GM08714 (cell line): ENCODE data around the gene ARID1B.
"Not testable (repeated sequence)": the region's sequence is repeated elsewhere in the genome, so short reads cannot be mapped to it uniquely, and the experiment has no call there.

ENCODE experiments used
- H3K4me3 ChIP-seq: fragments of 200-500 bp; sonication (Bioruptor generic); 2 replicates; pipeline ENCODE4 v1.5.1; 2014; ENCODE audit warnings: mild to moderate bottlenecking, low read length, inconsistent platforms
- ZNF274 ChIP-seq: IDR thresholded peaks from 2 replicates; pipeline ENCODE4 v1.6.1; 2012; ENCODE audit warnings: mild to moderate bottlenecking, low read depth, low read length

The ARID1B gene

DNA sequence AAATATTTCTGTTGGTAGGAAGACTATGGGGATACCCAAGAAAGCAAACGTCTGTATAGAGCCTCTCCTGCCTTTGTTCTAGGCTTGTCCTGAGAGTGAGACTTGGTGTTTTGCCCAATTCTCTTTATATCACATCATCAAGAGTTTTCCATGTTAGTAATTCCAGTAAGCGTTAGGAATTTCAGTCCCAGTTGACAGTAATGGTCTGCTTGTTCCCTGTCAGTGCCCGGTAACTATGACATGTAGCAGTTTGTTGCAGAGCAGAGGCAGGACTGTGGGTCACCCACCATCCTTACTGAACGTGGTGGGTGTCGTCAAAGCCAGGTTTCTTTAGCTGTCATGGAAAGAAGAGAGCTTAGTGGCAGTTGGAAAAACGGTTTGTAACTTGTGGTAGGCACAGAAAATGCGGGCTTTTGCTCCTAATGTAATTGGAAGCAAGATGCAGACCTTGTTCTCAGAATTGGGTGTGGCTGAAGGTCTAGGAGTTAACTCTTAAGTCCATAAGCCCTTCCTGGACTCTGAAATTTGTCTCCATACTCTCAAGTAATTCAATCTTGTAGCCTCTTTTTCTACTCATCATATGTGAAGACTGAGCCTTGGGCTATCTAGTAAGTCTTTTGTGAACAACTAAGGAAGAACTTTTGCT lies 357.3 kb downstream of the ARID1B start:
- TF ChIP-seq ZNF274 = no peak
- no peak overlapping the region for H3K4me3 ChIP-seq

DNA sequence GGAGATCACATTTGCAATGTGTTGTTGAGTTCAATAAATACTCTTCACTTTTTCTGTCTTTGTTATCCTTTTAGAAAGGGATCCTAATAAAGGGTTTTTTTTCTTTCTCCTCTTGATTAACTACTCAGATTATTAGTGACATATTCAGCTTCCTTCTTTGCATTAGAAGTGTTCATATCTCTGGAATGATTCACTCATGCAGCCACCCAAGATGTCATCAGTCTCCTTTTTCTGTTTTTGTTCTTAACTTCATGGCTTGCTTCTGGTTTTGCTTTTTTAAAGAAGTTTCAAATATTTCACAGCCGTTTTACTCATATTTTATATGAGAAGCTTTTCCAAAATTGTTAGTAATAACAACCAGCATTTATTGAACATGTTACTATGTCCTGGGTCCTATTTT lies 358.5 kb downstream of the ARID1B start:
- H3K4me3 ChIP-seq = no peak overlapping the region
- no peak for TF ChIP-seq ZNF274

DNA sequence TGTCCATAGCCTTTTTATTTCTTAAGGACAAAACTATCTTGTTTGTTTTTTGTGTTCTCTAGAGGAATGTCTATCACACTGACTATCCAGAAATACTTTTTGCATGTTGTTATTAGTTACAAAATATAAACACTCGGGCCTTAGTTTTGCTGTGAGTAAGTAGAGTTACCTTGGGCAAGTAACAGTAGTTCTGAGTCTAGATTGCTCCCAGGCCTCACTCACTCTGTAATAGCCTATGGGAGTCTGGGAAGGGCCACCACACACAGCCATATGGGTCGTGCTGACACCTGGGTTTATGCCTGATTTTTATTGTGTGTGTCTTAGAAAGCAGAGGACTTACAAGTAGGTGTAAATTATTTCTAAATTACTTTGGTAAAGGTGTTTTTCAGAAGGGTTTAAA lies 360.3 kb downstream of the ARID1B start:
- H3K4me3 ChIP-seq = no peak overlapping the region
- TF ChIP-seq ZNF274 = no peak

DNA sequence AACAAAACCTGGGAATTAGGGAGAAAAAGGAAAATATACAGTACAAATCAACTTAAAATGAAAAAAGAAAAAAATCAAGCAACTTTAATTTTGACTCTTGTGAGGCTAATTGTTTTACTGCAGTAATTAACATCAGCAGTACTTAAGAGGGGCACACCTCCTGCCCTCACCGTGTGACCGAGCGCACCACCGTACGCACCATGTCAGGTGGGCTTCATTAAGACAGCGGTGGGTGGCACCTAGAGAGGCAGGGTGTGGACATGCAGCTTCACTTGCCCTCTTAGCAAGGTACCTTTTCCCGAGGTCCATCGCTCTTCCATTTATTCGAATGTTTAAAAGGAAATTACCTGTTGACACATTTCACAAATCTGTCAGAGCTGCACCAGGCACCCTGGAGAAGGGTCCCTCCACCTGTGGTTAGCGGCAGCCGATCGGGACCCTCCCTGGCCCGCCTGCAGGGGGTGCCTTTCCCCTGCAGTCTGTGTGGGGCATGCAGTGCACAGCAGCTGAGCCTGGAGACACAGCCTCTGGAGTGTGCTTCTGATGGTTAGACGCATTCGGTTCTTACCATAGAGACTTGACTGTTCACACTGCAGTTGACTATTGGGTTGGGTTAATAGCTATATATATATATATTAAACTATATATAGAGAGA lies 362.0 kb downstream of the ARID1B start:
- no peak overlapping the region for H3K4me3 ChIP-seq
- TF ChIP-seq ZNF274 = no peak

DNA sequence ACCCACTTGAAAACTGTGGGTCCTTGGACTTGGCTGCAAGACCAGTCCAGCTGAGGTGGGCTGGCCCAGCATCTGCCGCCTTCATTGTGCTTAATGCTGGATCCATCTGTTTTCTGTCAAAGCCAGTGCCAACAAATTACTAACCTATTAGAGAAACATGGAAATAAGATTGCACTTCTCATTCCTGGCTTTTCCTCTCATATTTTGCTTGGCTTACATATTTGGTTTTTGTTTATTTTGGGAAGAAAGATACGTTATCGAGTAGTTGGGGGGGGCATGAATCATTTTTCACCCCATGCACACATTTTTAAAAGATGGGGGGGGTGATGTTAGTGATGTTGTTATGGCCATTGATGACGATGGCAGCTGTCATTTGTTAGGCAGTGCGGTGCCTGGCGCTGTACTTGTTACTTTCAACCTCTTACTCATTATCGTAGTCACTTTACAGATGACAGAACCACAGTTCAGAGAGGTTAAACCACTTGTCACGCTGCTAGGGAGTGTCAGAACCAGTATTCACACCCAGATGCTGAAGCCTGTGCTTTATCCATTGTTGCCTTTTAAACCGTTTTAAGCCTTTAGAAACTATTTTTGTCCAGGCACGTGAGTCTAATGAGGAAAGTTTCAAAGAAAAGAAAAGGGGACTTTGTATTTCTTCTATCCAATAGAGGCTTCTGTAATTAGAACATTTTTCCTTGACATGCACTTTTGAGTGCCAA lies 366.2 kb downstream of the ARID1B start:
- H3K4me3 ChIP-seq = no peak overlapping the region
- no peak for TF ChIP-seq ZNF274

DNA sequence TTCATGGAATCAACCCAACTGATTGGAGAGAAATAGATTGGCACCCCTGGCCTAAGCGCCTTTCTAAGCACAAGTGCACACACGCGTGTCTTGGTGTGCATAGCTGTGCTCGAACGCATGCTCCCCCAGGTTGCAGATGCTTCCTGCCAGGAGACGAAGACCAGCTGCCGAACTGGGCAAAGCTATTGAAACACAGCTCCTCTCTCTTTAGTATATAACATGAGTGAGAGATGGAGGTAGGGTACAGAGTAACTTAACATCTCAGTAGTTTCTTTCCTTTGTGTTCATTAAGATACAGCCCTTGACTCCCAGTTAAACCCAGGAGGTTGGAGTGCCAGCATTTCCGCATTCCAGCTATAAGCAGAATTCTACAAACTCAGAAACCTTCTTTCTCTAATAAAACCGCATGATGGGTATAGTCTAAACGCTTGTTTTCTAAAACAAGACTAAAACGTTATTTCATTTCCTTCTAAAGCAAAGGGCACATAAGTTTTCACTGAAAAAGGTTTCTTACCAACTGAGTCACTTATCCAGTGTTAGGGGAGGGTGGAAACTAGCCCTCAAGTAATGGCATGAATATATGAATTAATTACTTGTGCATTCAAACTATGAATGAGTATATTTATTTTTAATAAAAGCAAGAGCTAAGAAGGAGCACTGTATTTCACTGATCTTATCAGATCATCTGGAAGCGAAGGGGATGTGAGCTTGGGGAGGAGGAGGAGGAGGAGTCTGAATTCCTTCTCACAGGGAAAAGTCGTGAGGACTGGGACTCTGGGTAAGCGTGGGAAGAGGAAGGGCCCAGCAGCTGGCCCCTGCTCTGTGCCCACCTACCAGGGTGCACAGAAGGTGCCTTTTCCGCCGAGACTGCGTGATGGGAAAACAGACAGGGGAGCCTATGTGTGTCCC lies 367.0 kb downstream of the ARID1B start:
- no peak for TF ChIP-seq ZNF274
- no peak overlapping the region for H3K4me3 ChIP-seq

DNA sequence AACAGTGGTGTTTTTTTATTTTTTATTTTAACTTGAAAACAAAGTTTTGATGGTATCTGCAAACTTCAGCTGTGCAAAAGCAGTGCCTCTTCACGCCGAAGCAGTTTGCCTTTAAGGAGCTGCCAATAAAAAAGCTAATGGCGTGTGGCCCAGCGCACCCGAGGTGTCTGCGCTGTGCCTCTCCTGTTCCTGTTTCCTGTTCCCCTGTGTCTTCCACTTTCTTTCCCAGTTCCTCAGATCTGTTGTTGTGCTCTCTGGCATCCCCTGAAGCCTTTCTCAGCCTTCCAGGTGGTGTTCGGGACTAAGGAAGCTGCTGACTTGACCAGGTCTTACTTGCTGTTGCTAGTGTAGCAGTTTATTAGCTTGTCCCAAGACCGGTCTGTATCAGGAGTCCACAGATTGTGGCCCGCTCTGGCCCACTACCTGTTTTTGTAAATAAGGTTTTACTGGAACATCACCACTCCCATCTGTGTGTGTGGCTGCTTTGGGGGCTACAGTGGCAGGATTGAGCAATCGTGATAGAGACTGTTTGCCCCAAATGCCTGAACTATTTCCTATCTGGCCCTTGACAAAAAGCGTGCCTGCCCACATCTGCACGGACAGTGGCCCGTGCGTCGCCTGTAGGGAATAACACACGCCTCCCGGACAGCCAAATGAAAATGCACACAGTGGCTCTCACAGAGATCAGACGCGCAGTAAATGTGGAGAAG lies 367.8 kb downstream of the ARID1B start:
- no peak for TF ChIP-seq ZNF274
- no peak overlapping the region for H3K4me3 ChIP-seq

DNA sequence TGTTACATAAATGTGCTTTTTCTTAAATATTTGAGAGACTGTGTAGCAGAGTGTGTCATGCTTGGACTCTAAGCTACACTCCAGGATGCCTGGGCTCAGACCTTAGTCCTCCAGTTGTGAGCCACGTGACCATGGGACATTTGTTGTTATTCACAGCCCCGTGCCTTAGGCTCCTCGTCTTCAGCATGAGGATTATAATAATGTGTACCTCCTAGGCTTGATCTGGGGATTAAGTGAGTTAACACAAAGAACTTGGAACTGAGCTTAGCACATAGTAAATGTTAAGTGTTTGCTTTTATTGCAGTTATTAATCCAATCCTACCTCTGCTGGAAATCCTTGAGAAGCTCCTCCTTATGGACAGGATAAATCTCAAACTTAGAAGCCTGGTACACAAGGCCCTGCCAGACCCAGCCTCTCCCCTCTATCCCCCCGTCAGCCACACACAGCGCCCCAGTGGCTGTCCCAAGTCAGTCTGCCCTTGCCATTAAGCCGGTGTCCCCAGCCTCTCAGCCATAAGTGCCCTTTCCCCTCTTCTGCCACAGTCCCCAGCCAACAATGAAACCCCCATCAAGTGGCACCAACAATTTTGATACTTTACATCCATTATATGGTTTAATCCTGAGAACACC lies 368.6 kb downstream of the ARID1B start:
- no peak for TF ChIP-seq ZNF274
- H3K4me3 ChIP-seq = no peak overlapping the region

DNA sequence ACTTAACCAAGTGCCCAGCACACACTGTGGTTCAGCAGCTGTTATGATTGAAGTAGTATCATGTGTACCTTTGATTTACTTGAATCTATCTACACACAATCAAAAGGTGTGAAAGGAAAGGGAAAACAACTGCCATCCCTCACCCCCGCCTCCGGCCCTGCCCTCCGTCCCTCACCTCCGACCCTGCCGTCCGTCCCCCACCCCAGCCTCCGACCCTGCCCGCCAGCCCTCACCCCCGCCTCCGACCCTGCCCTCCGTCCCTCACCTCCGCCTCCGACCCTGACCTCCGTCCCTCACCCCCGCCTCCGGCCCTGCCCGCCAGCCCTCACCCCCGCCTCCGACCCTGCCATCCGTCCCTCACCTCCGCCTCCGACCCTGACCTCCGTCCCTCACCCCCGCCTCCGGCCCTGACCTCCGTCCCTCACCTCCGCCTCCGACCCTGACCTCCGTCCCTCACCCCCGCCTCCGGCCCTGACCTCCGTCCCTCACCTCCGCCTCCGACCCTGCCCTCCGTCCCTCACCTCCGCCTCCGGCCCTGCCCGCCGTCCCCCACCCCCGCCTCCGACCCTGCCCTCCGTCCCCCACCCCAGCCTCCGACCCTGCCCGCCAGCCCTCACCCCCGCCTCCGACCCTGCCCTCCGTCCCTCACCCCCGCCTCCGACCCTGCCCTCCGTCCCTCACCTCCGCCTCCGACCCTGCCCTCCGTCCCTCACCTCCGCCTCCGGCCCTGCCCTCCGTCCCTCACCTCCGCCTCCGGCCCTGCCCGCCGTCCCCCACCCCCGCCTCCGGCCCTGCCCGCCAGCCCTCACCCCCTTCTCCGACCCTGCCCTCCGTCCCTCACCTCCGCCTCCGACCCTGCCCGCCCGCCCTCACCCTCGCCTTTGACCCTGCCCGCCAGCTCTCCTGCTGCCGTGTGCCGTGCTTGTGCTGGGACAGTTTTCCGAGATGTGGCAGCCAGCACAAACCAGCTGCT lies 370.2 kb downstream of the ARID1B start:
- not testable (repeated sequence) for H3K4me3 ChIP-seq

DNA sequence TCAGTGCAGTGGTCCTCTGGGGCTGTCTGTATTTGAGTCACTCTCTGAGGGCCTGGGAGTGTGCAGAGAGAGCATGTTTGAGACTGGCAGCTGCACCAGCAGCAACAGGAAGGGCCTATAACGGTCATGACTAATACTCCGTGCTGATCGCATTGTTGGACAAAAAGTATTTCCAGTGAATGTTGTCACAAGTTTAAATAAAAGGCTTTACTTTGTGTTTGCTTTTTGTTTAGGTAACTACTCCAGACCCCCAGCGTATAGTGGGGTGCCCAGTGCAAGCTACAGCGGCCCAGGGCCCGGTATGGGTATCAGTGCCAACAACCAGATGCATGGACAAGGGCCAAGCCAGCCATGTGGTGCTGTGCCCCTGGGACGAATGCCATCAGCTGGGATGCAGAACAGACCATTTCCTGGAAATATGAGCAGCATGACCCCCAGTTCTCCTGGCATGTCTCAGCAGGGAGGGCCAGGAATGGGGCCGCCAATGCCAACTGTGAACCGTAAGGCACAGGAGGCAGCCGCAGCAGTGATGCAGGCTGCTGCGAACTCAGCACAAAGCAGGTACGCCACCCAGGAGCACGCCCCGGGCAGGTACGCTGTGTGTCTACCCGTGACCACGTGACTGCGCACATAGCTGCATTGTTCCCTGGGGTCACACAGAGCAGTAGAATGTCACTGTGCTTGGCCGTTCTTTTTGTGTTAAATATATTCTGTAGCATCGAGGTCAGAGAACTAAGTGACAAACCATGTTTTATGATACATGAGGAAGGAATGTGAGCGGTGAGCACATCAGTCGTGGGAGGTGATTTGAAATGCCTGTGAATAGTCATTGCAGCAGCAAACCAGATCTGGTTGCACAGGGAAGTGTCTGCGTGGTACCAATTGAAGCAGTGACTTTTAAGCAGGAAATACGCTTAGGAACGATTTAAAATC lies 371.5 kb downstream of the ARID1B start:
- TF ChIP-seq ZNF274 = no peak
- H3K4me3 ChIP-seq = no peak overlapping the region

DNA sequence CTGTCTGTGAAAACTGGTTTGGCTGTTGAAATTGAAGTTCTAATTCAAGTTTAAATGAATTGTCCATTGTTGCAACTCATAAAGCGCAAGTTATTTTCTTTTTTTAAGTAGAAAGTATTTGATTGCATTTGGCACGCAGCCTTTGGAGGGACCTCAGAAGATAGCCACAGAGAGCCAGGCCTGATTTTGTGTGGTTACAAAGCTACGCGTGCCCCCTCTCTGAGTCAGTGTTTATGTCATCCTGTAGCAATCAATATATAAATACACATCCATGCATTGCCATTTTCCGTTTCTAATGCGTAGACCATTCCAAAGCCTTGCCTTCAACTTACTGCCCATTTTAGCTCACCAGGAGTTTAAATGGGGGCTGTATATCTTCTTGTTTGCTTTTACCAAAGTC lies 372.9 kb downstream of the ARID1B start:
- H3K4me3 ChIP-seq = no peak overlapping the region
- no peak for TF ChIP-seq ZNF274

DNA sequence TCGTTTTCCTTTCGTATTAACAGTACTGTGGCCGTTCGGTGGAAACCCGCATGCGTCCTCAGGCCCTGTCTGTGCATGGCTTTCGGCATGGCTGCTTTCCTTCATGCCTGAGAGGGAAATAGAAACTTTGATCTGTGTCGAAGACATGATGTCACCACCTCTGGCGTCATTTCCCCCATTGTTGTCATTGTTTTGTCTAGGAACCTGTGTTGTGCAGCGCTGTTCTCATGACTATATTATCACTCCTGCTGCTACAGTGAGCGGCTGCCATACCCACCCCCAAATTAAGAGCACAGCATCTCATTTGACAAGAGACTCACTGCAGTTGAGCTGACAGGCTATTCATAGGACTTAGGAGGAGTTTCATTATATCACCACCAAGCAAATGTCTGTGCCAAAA lies 373.9 kb downstream of the ARID1B start:
- no peak overlapping the region for H3K4me3 ChIP-seq
- no peak for TF ChIP-seq ZNF274
